ENCODE results near the gene FOXP1.
"Not testable (repeated sequence)": the region's sequence is repeated elsewhere in the genome, so short reads cannot be mapped to it uniquely, and the experiment has no call there.

FOXP1 gene

DNA sequence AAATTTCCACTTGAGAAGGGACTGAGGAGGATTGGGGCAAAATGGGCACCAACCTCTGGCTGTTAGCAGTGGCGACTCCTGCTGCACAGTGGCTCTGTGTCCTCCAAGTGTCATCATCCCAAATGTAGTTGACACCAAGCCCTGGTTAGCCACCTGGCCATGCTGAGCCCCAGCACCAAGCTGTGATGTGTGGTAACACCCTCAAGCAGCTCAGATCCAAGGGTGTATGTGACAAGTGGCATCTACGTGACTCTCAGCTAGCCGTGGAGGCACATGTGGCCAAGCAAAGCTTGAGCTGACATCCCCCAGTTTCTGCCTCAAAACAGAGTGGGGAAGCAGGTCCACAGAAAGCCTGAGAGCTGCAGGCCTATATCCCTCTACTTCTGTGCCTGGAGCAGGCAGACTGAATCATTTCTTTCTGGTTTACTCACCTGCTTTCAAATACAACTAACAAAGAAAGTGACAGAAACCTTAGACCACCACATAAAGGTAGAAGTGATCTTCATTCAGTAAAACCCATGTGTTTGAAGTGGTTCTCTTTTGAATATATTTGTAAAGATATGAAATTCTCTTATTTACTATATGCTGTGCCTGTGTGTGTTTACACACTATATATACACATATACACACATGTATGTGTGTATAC, 40.0 kb downstream of the FOXP1 start:
- Histone ChIP-seq H3K36me3 (ENCODE audit: insufficient read depth, low read length) (no peaks in the 10 kb centered on the region), H3K4me1 (ENCODE audit: insufficient read depth, low read length) (peaks cover 15% of the 10 kb centered on the region; the same call in 1 of the 2 replicates), H3K9me3 (ENCODE audit: control insufficient read depth, insufficient read depth, low read length) (no peaks in the 10 kb centered on the region), H3K9ac (ENCODE audit: low read depth, low read length) (no peak overlapping the region)

- Histone ChIP-seq H3K36me3 (ENCODE audit: insufficient read depth, low read length) (no peaks in the 10 kb centered on the region), H3K9ac (ENCODE audit: low read depth, low read length) (no peak overlapping the region), H3K9me3 (ENCODE audit: control insufficient read depth, insufficient read depth, low read length) (no peaks in the 10 kb centered on the region), H3K4me1 (ENCODE audit: insufficient read depth, low read length) (peaks cover 15% of the 10 kb centered on the region; the same call in 1 of the 2 replicates)
Measured at GRCh38 chr3:71542521-71543370, 40.8 kb downstream of the FOXP1 start.

DNA sequence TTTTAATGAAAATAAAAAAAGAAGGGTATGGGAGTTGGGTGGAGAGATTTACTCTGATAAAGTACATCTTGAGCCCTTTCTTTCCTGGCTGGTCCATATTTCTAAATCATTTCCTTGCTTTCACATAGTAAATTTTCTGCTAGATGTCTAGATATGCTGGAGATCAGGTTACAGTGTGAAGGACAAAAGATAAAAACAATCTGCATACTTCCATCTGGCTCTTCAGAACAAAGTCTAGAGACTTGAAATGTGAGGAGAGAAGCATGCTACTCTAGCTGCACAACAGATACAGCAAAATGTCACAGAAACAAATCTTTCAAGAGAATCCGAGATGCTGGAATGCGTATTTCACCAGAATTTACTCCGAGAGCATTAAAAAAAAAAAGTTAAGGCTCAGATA, 42.2 kb downstream of the FOXP1 start:
- Histone ChIP-seq H3K4me1 (ENCODE audit: insufficient read depth, low read length) (peaks cover 15% of the 10 kb centered on the region; the same call in 1 of the 2 replicates), H3K9ac (ENCODE audit: low read depth, low read length) (no peak overlapping the region), H3K9me3 (ENCODE audit: control insufficient read depth, insufficient read depth, low read length) (no peaks in the 10 kb centered on the region), H3K36me3 (ENCODE audit: insufficient read depth, low read length) (no peaks in the 10 kb centered on the region)

GRCh38 chr3:71537211-71537611, 46.3 kb downstream of the FOXP1 start:
- H3K36me3 ChIP-seq (ENCODE audit: insufficient read depth, low read length) = no peaks in the 10 kb centered on the region
- no peak overlapping the region for H3K9ac ChIP-seq (ENCODE audit: low read depth, low read length)
- no peaks in the 10 kb centered on the region for H3K9me3 ChIP-seq (ENCODE audit: control insufficient read depth, insufficient read depth, low read length)
- peaks cover 2% of the 10 kb centered on the region; the same call in 1 of the 2 replicates for H3K4me1 ChIP-seq (ENCODE audit: insufficient read depth, low read length)

GRCh38 chr3:71536376-71536965, 47.1 kb downstream of the FOXP1 start:
- no peaks in the 10 kb centered on the region for H3K36me3 ChIP-seq (ENCODE audit: insufficient read depth, low read length)
- peaks cover 1% of the 10 kb centered on the region; the same call in 1 of the 2 replicates for H3K4me1 ChIP-seq (ENCODE audit: insufficient read depth, low read length)
- no peaks in the 10 kb centered on the region for H3K9me3 ChIP-seq (ENCODE audit: control insufficient read depth, insufficient read depth, low read length)
- no peak overlapping the region for H3K9ac ChIP-seq (ENCODE audit: low read depth, low read length)

DNA sequence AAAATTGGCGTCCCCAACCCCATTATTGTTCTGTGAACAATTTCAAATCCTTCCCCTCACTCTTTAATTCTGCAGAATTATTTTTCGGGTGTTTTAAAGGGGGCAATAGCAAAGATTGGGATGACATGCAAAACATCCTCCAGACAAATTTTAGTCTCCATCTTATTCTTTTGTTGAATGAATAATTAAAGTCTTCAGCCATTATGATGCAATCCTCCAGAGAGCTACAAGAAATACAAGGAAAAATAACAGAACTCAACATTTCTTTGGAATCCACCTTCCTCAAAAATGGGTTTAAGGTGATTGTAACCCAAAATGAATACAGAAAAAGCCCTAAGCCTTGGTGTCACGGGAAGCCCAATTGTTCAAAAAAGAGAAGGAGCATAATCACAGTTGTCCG, 49.9 kb downstream of the FOXP1 start:
- Histone ChIP-seq H3K9ac (ENCODE audit: low read depth, low read length) (no peak overlapping the region), H3K36me3 (ENCODE audit: insufficient read depth, low read length) (no peaks in the 10 kb centered on the region), H3K9me3 (ENCODE audit: control insufficient read depth, insufficient read depth, low read length) (no peaks in the 10 kb centered on the region), H3K4me1 (ENCODE audit: insufficient read depth, low read length) (peaks cover 4% of the 10 kb centered on the region)

GRCh38 chr3:71532639-71533395, 50.7 kb downstream of the FOXP1 start:
- peaks cover 4% of the 10 kb centered on the region for H3K4me1 ChIP-seq (ENCODE audit: insufficient read depth, low read length)
- H3K9ac ChIP-seq (ENCODE audit: low read depth, low read length) = no peak overlapping the region
- H3K9me3 ChIP-seq (ENCODE audit: control insufficient read depth, insufficient read depth, low read length) = no peaks in the 10 kb centered on the region
- no peaks in the 10 kb centered on the region for H3K36me3 ChIP-seq (ENCODE audit: insufficient read depth, low read length)

- no peaks in the 10 kb centered on the region; the same call in 1 of the 2 replicates for H3K9me3 ChIP-seq (ENCODE audit: control insufficient read depth, insufficient read depth, low read length)
- H3K36me3 ChIP-seq (ENCODE audit: insufficient read depth, low read length) = no peaks in the 10 kb centered on the region
- peaks cover 4% of the 10 kb centered on the region for H3K4me1 ChIP-seq (ENCODE audit: insufficient read depth, low read length)
- no peak overlapping the region for H3K9ac ChIP-seq (ENCODE audit: low read depth, low read length)
Measured at GRCh38 chr3:71530903-71531530, 52.5 kb downstream of the FOXP1 start.

GRCh38 chr3:71528816-71529215, 54.7 kb downstream of the FOXP1 start:
- Histone ChIP-seq H3K36me3 (ENCODE audit: insufficient read depth, low read length) (no peaks in the 10 kb centered on the region), H3K9me3 (ENCODE audit: control insufficient read depth, insufficient read depth, low read length) (no peaks in the 10 kb centered on the region; the same call in 1 of the 2 replicates), H3K4me1 (ENCODE audit: insufficient read depth, low read length) (peaks cover 4% of the 10 kb centered on the region), H3K9ac (ENCODE audit: low read depth, low read length) (no peak overlapping the region)

DNA sequence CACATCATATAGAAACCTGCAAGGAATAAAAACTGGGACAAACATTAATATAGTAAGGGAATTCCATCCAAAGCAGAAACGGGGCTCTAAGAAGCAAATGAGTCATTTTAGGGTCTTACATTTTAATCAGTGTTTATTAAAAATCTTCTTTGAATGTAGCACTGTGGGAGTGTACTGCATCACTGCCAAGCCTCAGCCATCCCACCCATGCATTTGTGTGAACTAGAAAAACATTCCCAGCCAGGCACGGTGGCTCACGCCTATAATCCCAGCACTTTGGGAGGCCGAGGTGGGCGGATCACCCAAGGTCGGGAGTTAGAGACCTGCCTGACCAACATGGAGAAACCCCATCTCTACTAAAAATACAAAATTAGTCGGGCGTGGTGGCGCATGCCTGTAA, 57.1 kb downstream of the FOXP1 start:
- H3K9ac ChIP-seq (ENCODE audit: low read depth, low read length); H3K36me3 ChIP-seq (ENCODE audit: insufficient read depth, low read length); H3K9me3 ChIP-seq (ENCODE audit: control insufficient read depth, insufficient read depth, low read length); H3K4me1 ChIP-seq (ENCODE audit: insufficient read depth, low read length): not testable (repeated sequence)

- Histone ChIP-seq H3K4me1 (ENCODE audit: insufficient read depth, low read length) (peaks cover under 1% of the 10 kb centered on the region), H3K36me3 (ENCODE audit: insufficient read depth, low read length) (no peaks in the 10 kb centered on the region), H3K9me3 (ENCODE audit: control insufficient read depth, insufficient read depth, low read length) (no peaks in the 10 kb centered on the region; the same call in 1 of the 2 replicates), H3K9ac (ENCODE audit: low read depth, low read length) (no peak overlapping the region)
Measured at GRCh38 chr3:71525391-71525790, 58.1 kb downstream of the FOXP1 start.

- no peaks in the 10 kb centered on the region; the same call in 1 of the 2 replicates for H3K9me3 ChIP-seq (ENCODE audit: control insufficient read depth, insufficient read depth, low read length)
- H3K36me3 ChIP-seq (ENCODE audit: insufficient read depth, low read length) = no peaks in the 10 kb centered on the region
- H3K9ac ChIP-seq (ENCODE audit: low read depth, low read length) = no peak overlapping the region
- peaks cover 5% of the 10 kb centered on the region for H3K4me1 ChIP-seq (ENCODE audit: insufficient read depth, low read length)
Measured at GRCh38 chr3:71524672-71525071, 58.9 kb downstream of the FOXP1 start.

DNA sequence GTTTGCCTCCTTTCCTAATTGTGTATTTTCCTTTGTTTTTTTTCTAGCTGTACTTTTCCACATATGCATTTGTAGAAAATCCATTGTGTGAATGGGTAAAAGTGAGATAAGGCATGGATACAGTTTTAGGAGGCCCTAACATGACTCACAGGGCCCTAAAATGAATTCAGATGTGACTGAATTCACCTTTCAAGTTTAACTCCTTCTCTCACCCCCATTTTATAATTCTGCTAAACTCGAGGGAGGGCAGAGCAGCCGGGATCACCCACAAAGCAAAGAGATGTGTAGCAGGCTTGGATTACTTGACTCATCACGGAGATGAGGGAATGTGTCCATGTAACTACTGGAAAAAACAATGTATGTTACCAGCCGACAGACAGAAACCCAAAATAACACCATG, 59.9 kb downstream of the FOXP1 start:
- Histone ChIP-seq H3K4me1 (ENCODE audit: insufficient read depth, low read length) (peaks cover 7% of the 10 kb centered on the region), H3K9ac (ENCODE audit: low read depth, low read length) (no peak overlapping the region), H3K36me3 (ENCODE audit: insufficient read depth, low read length) (no peaks in the 10 kb centered on the region)

More for the DNA sequence above, 59.9 kb downstream of the FOXP1 start:
- H3K9me3 ChIP-seq (ENCODE audit: control insufficient read depth, insufficient read depth, low read length) = peaks cover under 1% of the 10 kb centered on the region; the same call in 1 of the 2 replicates
